Sigmoid colon (tissue), 7 donors: Measurements from ENCODE around the gene OTOP3. TPM values are rescaled to one million over a fixed set of nuclear protein-coding genes. Genes with fewer than 3 reads are reported as not detected.

Experiments used
- DNase-seq: peaks from one replicate; pipeline ENCODE4 v3.0.0-alpha.2; 2019
- H3K27ac ChIP-seq, 4 donors: fragments of 200-600 bp; sonication (generic); one replicate each; pipeline ENCODE4 v1.5.1; 2016 to 2019; ENCODE audit warnings: mild to moderate bottlenecking in 1 of 4
- H3K27me3 ChIP-seq, 3 donors: fragments of 200-600 bp; sonication (generic); one replicate each; pipeline ENCODE4 v1.5.1; 2019; ENCODE audit warnings: mild to moderate bottlenecking in 1 of 3
- H3K36me3 ChIP-seq, 4 donors: fragments of 200-600 bp; sonication (generic); one replicate each; pipeline ENCODE4 v1.5.1; 2016 to 2019
- H3K4me1 ChIP-seq, 4 donors: fragments of 200-600 bp; sonication (generic); one replicate each; pipeline ENCODE4 v1.5.1; 2017 to 2019
- H3K4me3 ChIP-seq, 4 donors: fragments of 200-600 bp; sonication (generic); one replicate each; pipeline ENCODE4 v1.5.1; 2017 to 2019; ENCODE audit warnings: mild to moderate bottlenecking in 2 of 4, moderate library complexity in 1 of 4
- H3K9me3 ChIP-seq, 4 donors: fragments of 200-600 bp in 3 of 4; sonication (generic) in 3 of 4; one replicate each; pipeline versions ENCODE4 v1.5.1 to v1.6.1; 2013 to 2019
- CTCF ChIP-seq, 4 experiments: fragments of 450-650 bp in 3 of 4; fragments of 200-600 bp in 1 of 4; IDR thresholded peaks; one replicate each; pipeline ENCODE4 v1.5.1; 2016 to 2019; ENCODE audit warnings: antibody characterized with exemption in 4 of 4, mild to moderate bottlenecking in 3 of 4, moderate library complexity in 2 of 4
- EP300 ChIP-seq, 4 donors: sonication (generic); formaldehyde crosslinking; IDR thresholded peaks; one replicate each; pipeline ENCODE4 v1.6.1; 2017; ENCODE audit warnings: antibody characterized with exemption in 4 of 4
- POLR2A ChIP-seq, 2 donors: fragments of 450-650 bp; IDR thresholded peaks; one replicate each; pipeline ENCODE4 v1.6.1; 2016; ENCODE audit warnings: antibody characterized with exemption in 2 of 2, mild to moderate bottlenecking in 2 of 2, moderate library complexity in 2 of 2
- POLR2AphosphoS5 ChIP-seq, 4 donors: sonication (generic); formaldehyde crosslinking; IDR thresholded peaks; one replicate each; pipeline ENCODE4 v1.6.1; 2017; ENCODE audit warnings: antibody characterized with exemption in 4 of 4
- WGBS, 2 donors: extraction: QIAGEN DNeasy Blood & Tissue Kit; methylation state at CpG; one replicate each; pipeline ENCODE4 v1.1.7; 2013; 5-methylcytosine and 5-hydroxymethylcytosine counted together
- intact Hi-C: fragments of 100-400 bp; cut with DNase I; formaldehyde crosslinking; loops from one replicate; pipeline ENCODE4 v1.15.1; 2023
- polyA plus RNA-seq, 3 donors: library from polyadenylated mRNA; stranded (reverse); fragments of 200-250 nt; gene quantifications; one replicate each; pipeline ENCODE4 v1.2.3, GENCODE V29; 2013
- total RNA-seq, 4 donors: library from RNA; depleted of rRNA; stranded (reverse); fragments of >200 nt; gene quantifications; one replicate each; pipeline ENCODE4 v1.1.0, GENCODE V29; 2016
- donor health status: healthy with polysubstance abuse.
- donor health status: Bipolar disorder and iron deficiency.
- donor health status: healthy.

OTOP3 gene
- total and polyA plus RNA-seq, 7 donors: 0.28 to 1.8 (median 0.60) TPM; not detected in 4

DNA sequence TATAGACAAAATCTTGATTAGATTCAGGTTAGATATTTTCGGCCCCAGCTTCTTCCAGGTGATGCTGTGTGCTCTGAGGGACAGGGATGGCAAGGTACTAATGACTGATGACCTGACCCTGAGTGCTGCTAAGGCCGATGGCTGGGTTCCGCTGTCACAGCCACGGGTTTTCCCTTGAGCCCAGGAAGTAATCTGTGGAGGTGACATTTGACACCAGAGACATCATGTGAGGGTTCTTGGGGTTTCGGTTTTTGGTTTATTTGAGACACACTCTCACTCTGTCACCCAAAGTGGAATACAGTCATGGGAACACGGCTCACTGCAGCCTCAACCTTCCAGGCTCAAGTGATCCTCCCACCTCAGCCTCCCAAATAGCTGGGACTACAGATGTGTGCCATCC, 9.8 kb downstream of the OTOP3 start:
- Histone ChIP-seq H3K4me3 (no peak overlapping the region), H3K36me3 (no peaks in the 10 kb centered on the region), H3K27ac (no peak overlapping the region), H3K27me3 (peaks cover 0 to 68% (median 14%) of the 10 kb centered on the region in 3 donors), H3K9me3 (no peaks in the 10 kb centered on the region), H3K4me1 (no peaks in the 10 kb centered on the region)
- 38 to 46% methylated on average over 6 of the region's 6 CpGs for WGBS, 2 donors
- no peak for DNase-seq
- TF ChIP-seq POLR2AphosphoS5 (IDR thresholded peaks at IDR 0.05) (no peak), CTCF (IDR thresholded peaks at IDR 0.05) (no peak), POLR2A (IDR thresholded peaks at IDR 0.05) (no peak), EP300 (IDR thresholded peaks at IDR 0.05) (no peak)
- intact Hi-C loops: no loop called here

DNA sequence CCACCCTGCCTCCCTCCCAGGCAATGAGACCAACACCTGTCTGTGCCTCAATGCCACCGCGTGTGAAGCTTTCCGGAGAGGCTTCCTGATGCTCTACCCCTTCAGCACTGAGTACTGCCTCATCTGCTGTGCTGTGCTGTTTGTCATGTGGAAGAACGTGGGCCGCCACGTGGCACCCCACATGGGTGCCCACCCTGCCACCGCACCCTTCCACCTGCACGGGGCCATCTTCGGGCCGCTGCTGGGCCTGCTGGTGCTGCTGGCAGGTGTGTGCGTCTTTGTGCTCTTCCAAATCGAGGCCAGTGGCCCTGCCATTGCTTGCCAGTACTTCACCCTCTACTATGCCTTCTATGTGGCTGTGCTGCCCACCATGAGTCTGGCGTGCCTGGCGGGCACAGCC, 10.9 kb downstream of the OTOP3 start:
- Histone ChIP-seq H3K36me3 (no peaks in the 10 kb centered on the region), H3K4me3 (no peak overlapping the region), H3K9me3 (no peaks in the 10 kb centered on the region), H3K4me1 (no peaks in the 10 kb centered on the region), H3K27me3 (peaks cover 0 to 68% (median 6%) of the 10 kb centered on the region in 3 donors), H3K27ac (no peak overlapping the region)
- intact Hi-C loops: no loop called here
- DNase-seq: no peak
- TF ChIP-seq CTCF (IDR thresholded peaks at IDR 0.05) (no peak), POLR2A (IDR thresholded peaks at IDR 0.05) (no peak), POLR2AphosphoS5 (IDR thresholded peaks at IDR 0.05) (no peak), EP300 (IDR thresholded peaks at IDR 0.05) (no peak)
- 88 to 93% methylated on average over 14 of the region's 14 CpGs for WGBS, 2 donors

- H3K27me3 ChIP-seq: peaks cover 0 to 68% (median under 1%) of the 10 kb centered on the region in 3 donors
- H3K4me1 ChIP-seq: no peaks in the 10 kb centered on the region
- 93 to 94% methylated on average over 17 of the region's 17 CpGs for WGBS, 2 donors
- TF ChIP-seq EP300 (IDR thresholded peaks at IDR 0.05) (no peak), POLR2AphosphoS5 (IDR thresholded peaks at IDR 0.05) (no peak), POLR2A (IDR thresholded peaks at IDR 0.05) (no peak), CTCF (IDR thresholded peaks at IDR 0.05) (no peak)
- H3K4me3 ChIP-seq: no peak overlapping the region
- intact Hi-C loops: no loop called here
- H3K9me3 ChIP-seq: no peaks in the 10 kb centered on the region
- no peak for DNase-seq
- no peak overlapping the region for H3K27ac ChIP-seq
- H3K36me3 ChIP-seq: no peaks in the 10 kb centered on the region
Measured at GRCh38 chr17:74947041-74947754, 11.5 kb downstream of the OTOP3 start.

DNA sequence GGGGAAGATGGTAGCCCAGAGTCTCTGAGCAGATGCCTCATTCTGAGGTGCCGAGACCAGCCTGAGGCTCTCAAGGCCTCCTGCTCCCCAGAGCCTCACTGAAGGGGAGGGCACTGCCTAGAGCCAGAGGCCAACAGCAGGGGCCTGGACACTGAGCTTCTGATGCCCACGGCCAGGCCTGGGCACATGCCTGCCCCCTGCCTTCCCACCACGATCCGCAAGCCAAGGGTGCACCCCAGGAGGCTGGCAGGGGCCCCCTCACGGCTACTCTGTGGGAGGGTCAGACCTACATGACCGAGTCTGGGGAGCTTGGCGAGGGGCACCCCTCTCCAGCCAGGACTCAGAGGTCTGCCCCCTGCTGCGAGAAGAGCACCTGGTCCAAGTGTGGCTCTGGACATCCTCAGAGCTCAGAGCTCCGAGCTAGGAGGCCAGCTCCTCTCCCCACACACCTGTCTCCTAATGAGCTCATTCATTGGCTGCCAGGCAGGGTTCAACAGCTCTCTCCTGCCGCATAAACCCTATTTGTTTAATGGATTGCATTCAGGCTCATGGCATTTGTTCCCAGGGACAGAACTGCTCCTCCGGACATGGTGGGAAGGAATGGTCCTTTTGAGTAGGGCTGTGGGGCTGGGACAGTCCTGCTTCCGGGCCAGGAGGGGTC, 13.9 kb downstream of the OTOP3 start:
- no peak overlapping the region for H3K27ac ChIP-seq
- no peak overlapping the region for H3K4me3 ChIP-seq
- DNase-seq: no peak
- WGBS, 2 donors: 45 to 61% methylated on average over 12 of the region's 12 CpGs
- intact Hi-C loops: no loop called here
- no peaks in the 10 kb centered on the region for H3K36me3 ChIP-seq
- H3K27me3 ChIP-seq: peaks cover 0 to 60% (median 0%) of the 10 kb centered on the region in 3 donors
- TF ChIP-seq POLR2AphosphoS5 (IDR thresholded peaks at IDR 0.05) (no peak), EP300 (IDR thresholded peaks at IDR 0.05) (no peak), POLR2A (IDR thresholded peaks at IDR 0.05) (no peak), CTCF (IDR thresholded peaks at IDR 0.05) (no peak)
- no peaks in the 10 kb centered on the region for H3K9me3 ChIP-seq
- H3K4me1 ChIP-seq: no peaks in the 10 kb centered on the region
